ENCODE data around the gene CRADD. TPM values are rescaled to one million over a fixed set of nuclear protein-coding genes. Genes with fewer than 3 reads are reported as not detected.
"Not testable (repeated sequence)": the region's sequence is repeated elsewhere in the genome, so short reads cannot be mapped to it uniquely, and the experiment has no call there.

The CRADD gene
- total and polyA plus RNA-seq, 8 donors, result 8.4 to 21.4 (median 10.3) TPM

DNA sequence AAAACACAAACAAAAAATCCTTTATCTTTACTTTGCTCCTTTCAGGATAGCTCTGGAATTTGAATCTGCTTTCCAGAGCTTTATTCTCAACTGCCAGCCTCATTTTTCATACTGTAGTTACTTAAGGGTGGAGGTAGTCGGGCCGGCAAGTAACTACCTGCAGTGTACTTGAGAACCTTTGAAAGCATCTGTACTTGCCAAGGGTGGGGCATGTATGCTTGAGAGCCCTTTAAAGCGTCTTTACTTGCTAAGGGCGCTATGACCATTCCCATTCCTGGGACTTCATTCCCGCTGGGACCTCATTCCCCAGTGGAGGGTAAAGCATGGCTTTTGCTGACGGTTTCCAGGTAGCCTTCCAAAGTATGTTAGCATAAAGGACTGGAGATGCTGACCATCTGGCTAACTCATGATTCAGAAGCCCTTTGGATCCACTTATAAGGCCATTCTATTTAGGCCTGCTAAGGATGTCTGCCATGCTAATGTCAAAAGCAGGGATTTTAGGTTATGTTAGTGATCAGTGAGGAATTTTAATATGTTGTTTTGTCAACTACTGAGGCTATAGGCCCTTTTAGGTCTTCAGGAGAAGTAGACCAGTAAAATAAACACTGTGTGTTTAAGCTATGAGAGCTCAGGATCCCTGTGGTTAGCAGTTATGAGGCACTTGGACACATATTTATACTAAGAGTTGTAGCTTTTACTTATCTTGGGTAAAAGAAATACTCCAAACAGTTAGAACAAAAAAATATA is 74.9 kb downstream of the CRADD start:
- peak overlapping the region; percentile 39 to 55 for H3K27ac ChIP-seq
- H3K27me3 ChIP-seq, result no peaks in the 10 kb centered on the region
- H3K36me3 ChIP-seq, result no peaks in the 10 kb centered on the region
- peak; percentile 95 for ATAC-seq
- H3K9me3 ChIP-seq, result peaks cover 0 to 3% of the 10 kb centered on the region in 2 donors
- intact Hi-C loops (cut with DNase I), result no loop called here
- H3K4me3 ChIP-seq, result no peak overlapping the region
- peak in 1 of 4 donors; percentile 43 for DNase-seq
- no peaks in the 10 kb centered on the region for H3K4me1 ChIP-seq
- TF ChIP-seq, protein P1, sequence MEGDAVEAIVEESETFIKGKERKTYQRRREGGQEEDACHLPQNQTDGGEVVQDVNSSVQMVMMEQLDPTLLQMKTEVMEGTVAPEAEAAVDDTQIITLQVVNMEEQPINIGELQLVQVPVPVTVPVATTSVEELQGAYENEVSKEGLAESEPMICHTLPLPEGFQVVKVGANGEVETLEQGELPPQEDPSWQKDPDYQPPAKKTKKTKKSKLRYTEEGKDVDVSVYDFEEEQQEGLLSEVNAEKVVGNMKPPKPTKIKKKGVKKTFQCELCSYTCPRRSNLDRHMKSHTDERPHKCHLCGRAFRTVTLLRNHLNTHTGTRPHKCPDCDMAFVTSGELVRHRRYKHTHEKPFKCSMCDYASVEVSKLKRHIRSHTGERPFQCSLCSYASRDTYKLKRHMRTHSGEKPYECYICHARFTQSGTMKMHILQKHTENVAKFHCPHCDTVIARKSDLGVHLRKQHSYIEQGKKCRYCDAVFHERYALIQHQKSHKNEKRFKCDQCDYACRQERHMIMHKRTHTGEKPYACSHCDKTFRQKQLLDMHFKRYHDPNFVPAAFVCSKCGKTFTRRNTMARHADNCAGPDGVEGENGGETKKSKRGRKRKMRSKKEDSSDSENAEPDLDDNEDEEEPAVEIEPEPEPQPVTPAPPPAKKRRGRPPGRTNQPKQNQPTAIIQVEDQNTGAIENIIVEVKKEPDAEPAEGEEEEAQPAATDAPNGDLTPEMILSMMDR (IDR thresholded peaks at IDR 0.05), result no peak

DNA sequence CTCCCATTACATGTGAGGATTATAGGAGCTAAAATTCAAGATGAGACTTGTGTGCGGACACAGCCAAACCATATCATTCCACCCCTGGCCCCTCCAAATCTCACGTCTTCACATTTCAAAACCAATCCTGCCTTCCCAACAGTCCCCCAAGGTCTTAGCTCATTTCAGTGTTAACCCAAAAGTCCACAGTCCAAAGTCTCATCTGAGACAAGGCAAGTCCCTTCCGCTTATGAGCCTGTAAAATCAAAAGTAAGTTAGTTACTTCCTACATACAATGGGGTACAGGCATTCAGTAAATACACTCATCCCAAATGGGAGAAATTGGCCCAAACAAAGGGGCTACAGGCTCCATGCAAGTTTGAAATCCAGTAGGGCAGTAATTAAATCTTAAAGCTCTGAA is 76.1 kb downstream of the CRADD start:
- TF ChIP-seq, protein P1 (IDR thresholded peaks at IDR 0.05), result no peak
- ATAC-seq, result no peak
- Histone ChIP-seq H3K27me3 (no peaks in the 10 kb centered on the region), H3K4me3 (no peak overlapping the region), H3K27ac (no peak overlapping the region), H3K36me3 (no peaks in the 10 kb centered on the region), H3K9me3 (peaks cover 0 to 3% of the 10 kb centered on the region in 2 donors), H3K4me1 (no peaks in the 10 kb centered on the region)
- intact Hi-C loops (cut with DNase I), result no loop called here
- no peak for DNase-seq

DNA sequence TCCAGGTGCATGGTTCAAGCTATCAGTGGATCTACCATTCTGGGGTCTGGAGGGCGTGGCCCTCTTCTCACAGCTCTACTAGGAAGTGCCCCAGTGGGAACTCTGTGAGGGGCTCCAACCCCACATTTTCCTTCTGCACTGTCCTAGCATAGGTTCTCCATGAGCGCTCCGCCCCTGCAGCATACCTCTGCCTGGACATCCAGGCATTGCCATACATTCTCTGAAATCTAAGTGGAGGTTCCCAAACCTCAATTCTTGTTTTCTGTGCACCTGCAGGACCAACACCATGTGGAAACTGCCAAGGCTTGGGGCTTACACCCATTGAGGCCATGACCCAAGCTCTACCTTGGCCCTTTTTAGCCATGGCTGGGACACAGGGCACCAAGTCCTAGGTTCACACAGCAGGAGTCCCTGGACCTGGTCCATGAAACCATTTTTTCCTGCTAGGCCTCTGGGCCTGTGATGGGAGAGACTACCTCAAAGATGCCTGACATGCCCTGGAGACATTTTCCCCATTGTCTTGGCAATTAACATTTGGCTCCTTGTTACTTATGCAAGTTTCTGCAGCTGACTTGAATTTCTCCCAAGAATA is 76.8 kb downstream of the CRADD start:
- intact Hi-C loops (cut with DNase I), result no loop called here
- ATAC-seq (no peak), DNase-seq (no peak)
- H3K4me3 ChIP-seq, result no peak overlapping the region
- H3K27me3 ChIP-seq, result no peaks in the 10 kb centered on the region
- peaks cover 3 to 5% of the 10 kb centered on the region in 2 donors for H3K4me1 ChIP-seq
- no peaks in the 10 kb centered on the region for H3K36me3 ChIP-seq
- TF ChIP-seq, protein P1 (IDR thresholded peaks at IDR 0.05), result no peak
- peaks cover 0 to 3% of the 10 kb centered on the region in 2 donors for H3K9me3 ChIP-seq
- no peak overlapping the region for H3K27ac ChIP-seq

DNA sequence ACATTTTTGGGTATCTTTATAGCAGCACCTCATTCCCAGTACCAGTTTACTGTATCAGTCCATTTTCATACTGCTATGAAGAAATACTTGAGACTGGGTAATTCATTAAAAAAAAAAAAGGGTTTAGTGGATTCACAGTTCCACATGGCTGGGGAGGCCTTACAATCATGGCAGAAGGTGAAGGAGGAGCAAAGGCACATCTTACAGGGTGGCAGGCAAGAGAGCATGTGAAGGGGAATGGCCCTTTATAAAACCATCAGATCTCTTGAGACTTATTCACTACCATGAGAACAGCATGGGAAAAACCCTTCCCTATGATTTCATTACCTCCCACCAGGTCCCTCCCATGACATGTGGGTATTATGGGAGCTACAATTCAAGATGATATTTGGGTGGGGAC is 77.7 kb downstream of the CRADD start:
- H3K4me1 ChIP-seq, result peaks cover 6 to 11% of the 10 kb centered on the region in 2 donors
- intact Hi-C loops (cut with DNase I); ATAC-seq; H3K27ac ChIP-seq; DNase-seq; H3K9me3 ChIP-seq; H3K4me3 ChIP-seq; H3K36me3 ChIP-seq; H3K27me3 ChIP-seq: not testable (repeated sequence)

DNA sequence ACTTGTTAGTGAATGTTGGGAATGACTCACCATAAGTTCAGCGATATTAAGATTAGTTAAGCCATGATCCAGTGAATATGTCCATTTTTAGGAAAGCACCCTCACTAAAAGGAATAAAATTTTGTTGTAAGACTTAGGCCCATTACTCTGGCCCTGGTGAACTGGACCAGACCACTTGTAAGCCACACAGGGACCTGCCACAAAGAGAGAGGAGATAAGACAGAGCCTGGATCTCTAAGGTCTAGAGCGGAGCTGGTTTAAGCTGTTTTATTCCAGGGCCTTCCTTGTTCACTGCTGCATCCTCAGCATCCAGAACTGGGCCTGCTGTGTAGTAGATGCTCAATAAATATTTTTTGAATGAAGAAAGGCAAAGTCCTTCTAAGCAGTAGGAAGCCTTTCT is 79.1 kb downstream of the CRADD start:
- ATAC-seq (no peak), DNase-seq (no peak)
- H3K9me3 ChIP-seq, result peaks cover 0 to 3% of the 10 kb centered on the region in 2 donors
- H3K27me3 ChIP-seq, result no peaks in the 10 kb centered on the region
- peaks cover 6 to 14% of the 10 kb centered on the region in 2 donors for H3K4me1 ChIP-seq
- intact Hi-C loops (cut with DNase I), result no loop called here
- H3K4me3 ChIP-seq, result no peak overlapping the region
- no peak overlapping the region for H3K27ac ChIP-seq
- H3K36me3 ChIP-seq, result no peaks in the 10 kb centered on the region
- TF ChIP-seq, protein P1 (IDR thresholded peaks at IDR 0.05), result no peak

Measured in left lung (tissue), 10 donors.